GM12892 (cell line): ENCODE data around the gene HBE1.

Source experiments
- DNase-seq: peaks from one replicate; pipeline ENCODE4 v3.0.0; 2011; ENCODE audit not compliant: insufficient read length
- FAIRE-seq: peaks from 2 replicates; lab custom pipeline; 2011; peaks lifted over from hg19 to GRCh38; lab: Jason Lieb, UNC
- POLR2A ChIP-seq: IDR thresholded peaks from 2 replicates; pipeline ENCODE4 v1.6.1; 2011; ENCODE audit warnings: low read depth, low read length, control low read depth
- POLR2AphosphoS5 ChIP-seq: IDR thresholded peaks from 2 replicates; pipeline ENCODE4 v1.6.1; 2011; ENCODE audit warnings: low read depth, low read length, control low read depth
- TAF1 ChIP-seq: IDR thresholded peaks from 2 replicates; pipeline ENCODE4 v1.6.1; 2011; ENCODE audit warnings: low read depth, mild to moderate bottlenecking, control low read depth, low read length, borderline replicate concordance

HBE1 gene

GRCh38 chr11:5247472-5248192 lies 22.1 kb downstream of the HBE1 start:
- FAIRE-seq (no peak), DNase-seq (no peak)
- no peak for TF ChIP-seq POLR2A
- no peak for TF ChIP-seq TAF1
- no peak for TF ChIP-seq POLR2AphosphoS5

GRCh38 chr11:5246772-5247471 lies 22.8 kb downstream of the HBE1 start:
- FAIRE-seq (no peak), DNase-seq (no peak)
- no peak for TF ChIP-seq TAF1

- TF ChIP-seq POLR2AphosphoS5 (no peak), TAF1 (no peak), POLR2A (no peak)
- DNase-seq (no peak), FAIRE-seq (no peak)
These were observed 24.6 kb downstream of the HBE1 start for GRCh38 chr11:5245155-5245554.

- no peak for FAIRE-seq
- DNase-seq: no peak
- TF ChIP-seq POLR2A (no peak), POLR2AphosphoS5 (no peak)
These were observed 25.9 kb downstream of the HBE1 start for GRCh38 chr11:5243816-5244180.

- FAIRE-seq (peak; percentile 30), DNase-seq (no peak)
- TF ChIP-seq POLR2A: no peak
- no peak for TF ChIP-seq POLR2AphosphoS5
These were observed 26.6 kb downstream of the HBE1 start for GRCh38 chr11:5242933-5243815.

- FAIRE-seq (no peak), DNase-seq (no peak)
- no peak for TF ChIP-seq POLR2AphosphoS5
- no peak for TF ChIP-seq POLR2A
- TF ChIP-seq TAF1: no peak
These were observed 27.5 kb downstream of the HBE1 start for GRCh38 chr11:5242208-5242607.

GRCh38 chr11:5241458-5241857 lies 28.3 kb downstream of the HBE1 start:
- no peak for DNase-seq
- no peak for FAIRE-seq
- TF ChIP-seq POLR2AphosphoS5: no peak
- TF ChIP-seq POLR2A: no peak
- TF ChIP-seq TAF1: no peak

- TF ChIP-seq TAF1 (no peak), POLR2A (no peak), POLR2AphosphoS5 (no peak)
- peak; percentile 30 for FAIRE-seq
- no peak for DNase-seq
These were observed 29.3 kb downstream of the HBE1 start for GRCh38 chr11:5240458-5240857.

GRCh38 chr11:5240056-5240455 lies 29.7 kb downstream of the HBE1 start:
- TF ChIP-seq POLR2AphosphoS5 (no peak), TAF1 (no peak)
- DNase-seq: no peak
- FAIRE-seq: no peak

- FAIRE-seq: no peak
- no peak for DNase-seq
- TF ChIP-seq POLR2A (no peak), TAF1 (no peak), POLR2AphosphoS5 (no peak)
These were observed 30.7 kb downstream of the HBE1 start for GRCh38 chr11:5239046-5239445.

- DNase-seq (no peak), FAIRE-seq (no peak)
- TF ChIP-seq POLR2A (no peak), TAF1 (no peak), POLR2AphosphoS5 (no peak)
These were observed 31.3 kb downstream of the HBE1 start for GRCh38 chr11:5238486-5238885.

- FAIRE-seq (no peak), DNase-seq (no peak)
These were observed 32.3 kb downstream of the HBE1 start for GRCh38 chr11:5237420-5237819.

More at GRCh38 chr11:5237420-5237819, 32.3 kb downstream of the HBE1 start:
- TF ChIP-seq TAF1 (no peak), POLR2AphosphoS5 (no peak), POLR2A (no peak)
